CD4-positive, alpha-beta T cell (primary cell): ENCODE data around the gene C15orf61. TPM values are rescaled to one million over a fixed set of nuclear protein-coding genes. Genes with fewer than 3 reads are reported as not detected.

Experiments
- ATAC-seq: fragments of 200-7000 bp; cut with Tn5 transposase; one replicate; pipeline ENCODE4 v1.10.0; 2022; ENCODE audit warnings: mild to moderate bottlenecking; ENCODE audit not compliant: poor library complexity
- CTCF ChIA-PET: fragments of 350-600 bp; sonication (Branson Sonifier 250); formaldehyde crosslinking; loops from one replicate; lab custom pipeline; 2021; ENCODE audit warnings: antibody characterized with exemption, inconsistent platforms; lab: Charles Lee
- POLR2A ChIA-PET: fragments of 350-600 bp; sonication (Branson Sonifier 250); formaldehyde crosslinking; loops from one replicate; lab custom pipeline; 2021; ENCODE audit warnings: antibody characterized with exemption, inconsistent platforms; lab: Charles Lee
- DNase-seq, 14 experiments: peaks; one replicate each; pipeline ENCODE4 v3.0.0-alpha.2; 2013 to 2020; ENCODE audit warnings: mixed read lengths in 2 of 14
- H3K27ac ChIP-seq, 2 donors: one replicate each; pipeline versions ENCODE4 v1.5.1 to v1.7.0; 2013; ENCODE audit warnings: low read length in 2 of 2, low read depth in 1 of 2, mild to moderate bottlenecking in 1 of 2
- H3K27me3 ChIP-seq, 2 experiments: 1 replicate in 1 of 2; 2 replicates in 1 of 2; pipeline versions ENCODE4 v1.6.1 to v1.7.0; 2013; ENCODE audit warnings: low read length in 2 of 2, control low read depth in 1 of 2, mild to moderate bottlenecking in 1 of 2, moderate library complexity in 1 of 2; ENCODE audit not compliant: insufficient read depth in 2 of 2, control insufficient read depth in 1 of 2
- H3K36me3 ChIP-seq: one replicate; pipeline ENCODE4 v1.6.1; 2013; ENCODE audit warnings: low read length, control low read depth; ENCODE audit not compliant: insufficient read depth
- H3K4me1 ChIP-seq: one replicate; pipeline ENCODE4 v1.6.1; 2013; ENCODE audit warnings: low read length, control low read depth; ENCODE audit not compliant: insufficient read depth
- H3K4me3 ChIP-seq: one replicate; pipeline ENCODE4 v1.5.1; 2013; ENCODE audit warnings: mild to moderate bottlenecking, low read length, moderate library complexity
- H3K9me3 ChIP-seq, 2 experiments: 1 replicate in 1 of 2; 2 replicates in 1 of 2; pipeline versions ENCODE4 v1.6.1 to v1.7.0; 2013; ENCODE audit warnings: low read length in 2 of 2, mild to moderate bottlenecking in 2 of 2, control low read depth in 1 of 2, moderate library complexity in 1 of 2; ENCODE audit not compliant: control insufficient read depth in 1 of 2, insufficient read depth in 1 of 2
- H3K27ac Mint-ChIP-seq: one replicate; pipeline ENCODE4 v1.8.0; 2020; ENCODE audit warnings: mixed read lengths
- H3K27me3 Mint-ChIP-seq: one replicate; pipeline ENCODE4 v1.8.0; 2021; ENCODE audit warnings: mixed read lengths
- H3K36me3 Mint-ChIP-seq: one replicate; pipeline ENCODE4 v1.8.0; 2021; ENCODE audit warnings: low read depth, mixed read lengths
- H3K4me1 Mint-ChIP-seq: one replicate; pipeline ENCODE4 v1.8.0; 2021; ENCODE audit warnings: low read depth, mixed read lengths
- H3K4me3 Mint-ChIP-seq: one replicate; pipeline ENCODE4 v1.8.0; 2020; ENCODE audit warnings: mild to moderate bottlenecking, mixed read lengths
- H3K9me3 Mint-ChIP-seq: one replicate; pipeline ENCODE4 v1.8.0; 2020; ENCODE audit warnings: mixed read lengths
- intact Hi-C, 2 experiments: fragments of 100-400 bp; cut with DNase I in 1 of 2; cut with micrococcal nuclease in 1 of 2; formaldehyde crosslinking; loops; one replicate each; pipeline versions ENCODE4 v1.15.1 to v1.9.0; 2023 to 2025; cut with DNase I, micrococcal nuclease
- total RNA-seq, 174 experiments: library from RNA in 2 of 174; stranded (reverse) in 2 of 174; gene quantifications; one replicate each; pipeline ENCODE4 v1.2.3 and lab custom pipeline; 2021 to 2026
- TF ChIP-seq, protein P1 (sequence below): fragments of 200-600 bp; IDR thresholded peaks from one replicate; pipeline ENCODE4 v1.8.0; 2022; ENCODE audit warnings: antibody characterized with exemption, mild to moderate bottlenecking

Gene C15orf61
- total RNA-seq, 2 experiments from 2014 or later: 11.3 to 12.0 TPM

DNA sequence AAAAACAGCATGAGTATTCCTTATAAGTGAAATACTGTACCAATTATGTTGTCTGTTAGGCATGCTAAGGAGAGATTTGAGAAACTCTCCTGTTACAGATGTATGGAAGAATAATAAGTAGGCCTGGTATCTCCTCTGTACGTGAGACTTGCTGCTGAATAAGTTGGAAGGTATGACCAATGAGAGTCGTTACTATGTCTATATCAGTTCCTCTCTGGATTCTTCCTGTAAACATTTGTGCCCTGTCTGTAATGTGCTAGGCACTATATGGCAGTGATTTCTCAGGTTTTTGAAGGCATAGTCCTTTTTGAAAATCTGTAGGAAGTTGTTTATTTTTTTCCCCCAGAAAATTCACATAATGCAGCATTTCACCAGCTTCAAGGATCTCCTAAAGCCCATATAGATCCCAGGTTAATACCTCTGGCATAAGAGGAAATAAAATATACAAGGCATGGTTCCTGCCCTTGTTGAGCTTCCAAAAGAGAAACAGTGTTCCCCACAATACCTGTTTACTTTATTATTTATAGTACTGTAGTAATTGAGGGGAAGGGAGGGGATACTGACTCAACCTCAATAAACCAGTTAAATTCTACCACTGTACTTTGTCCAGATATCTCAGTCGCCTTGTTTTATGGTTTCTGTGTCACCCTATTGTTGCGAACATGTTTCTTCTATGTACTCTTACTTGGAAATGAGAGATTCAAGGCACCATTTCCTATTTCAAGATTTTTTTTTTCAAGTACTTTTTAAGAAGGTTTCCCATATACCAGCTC, 50.1 kb downstream of the C15orf61 start:
- Mint-ChIP-seq H3K27ac (no peak overlapping the region), H3K9me3 (no peaks in the 10 kb centered on the region), H3K27me3 (no peaks in the 10 kb centered on the region), H3K4me1 (peaks cover 4% of the 10 kb centered on the region), H3K4me3 (no peak overlapping the region), H3K36me3 (peaks cover 31% of the 10 kb centered on the region)
- ATAC-seq (no peak), DNase-seq (no peak)
- Histone ChIP-seq H3K4me3 (no peak overlapping the region), H3K27me3 (no peaks in the 10 kb centered on the region), H3K27ac (no peak overlapping the region), H3K36me3 (peaks cover 8% of the 10 kb centered on the region), H3K9me3 (no peaks in the 10 kb centered on the region), H3K4me1 (no peaks in the 10 kb centered on the region)
- ChIA-PET CTCF (no interaction called here), POLR2A (no interaction called here)
- TF ChIP-seq, protein P1, sequence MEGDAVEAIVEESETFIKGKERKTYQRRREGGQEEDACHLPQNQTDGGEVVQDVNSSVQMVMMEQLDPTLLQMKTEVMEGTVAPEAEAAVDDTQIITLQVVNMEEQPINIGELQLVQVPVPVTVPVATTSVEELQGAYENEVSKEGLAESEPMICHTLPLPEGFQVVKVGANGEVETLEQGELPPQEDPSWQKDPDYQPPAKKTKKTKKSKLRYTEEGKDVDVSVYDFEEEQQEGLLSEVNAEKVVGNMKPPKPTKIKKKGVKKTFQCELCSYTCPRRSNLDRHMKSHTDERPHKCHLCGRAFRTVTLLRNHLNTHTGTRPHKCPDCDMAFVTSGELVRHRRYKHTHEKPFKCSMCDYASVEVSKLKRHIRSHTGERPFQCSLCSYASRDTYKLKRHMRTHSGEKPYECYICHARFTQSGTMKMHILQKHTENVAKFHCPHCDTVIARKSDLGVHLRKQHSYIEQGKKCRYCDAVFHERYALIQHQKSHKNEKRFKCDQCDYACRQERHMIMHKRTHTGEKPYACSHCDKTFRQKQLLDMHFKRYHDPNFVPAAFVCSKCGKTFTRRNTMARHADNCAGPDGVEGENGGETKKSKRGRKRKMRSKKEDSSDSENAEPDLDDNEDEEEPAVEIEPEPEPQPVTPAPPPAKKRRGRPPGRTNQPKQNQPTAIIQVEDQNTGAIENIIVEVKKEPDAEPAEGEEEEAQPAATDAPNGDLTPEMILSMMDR: no peak
- intact Hi-C loops: no loop called here

DNA sequence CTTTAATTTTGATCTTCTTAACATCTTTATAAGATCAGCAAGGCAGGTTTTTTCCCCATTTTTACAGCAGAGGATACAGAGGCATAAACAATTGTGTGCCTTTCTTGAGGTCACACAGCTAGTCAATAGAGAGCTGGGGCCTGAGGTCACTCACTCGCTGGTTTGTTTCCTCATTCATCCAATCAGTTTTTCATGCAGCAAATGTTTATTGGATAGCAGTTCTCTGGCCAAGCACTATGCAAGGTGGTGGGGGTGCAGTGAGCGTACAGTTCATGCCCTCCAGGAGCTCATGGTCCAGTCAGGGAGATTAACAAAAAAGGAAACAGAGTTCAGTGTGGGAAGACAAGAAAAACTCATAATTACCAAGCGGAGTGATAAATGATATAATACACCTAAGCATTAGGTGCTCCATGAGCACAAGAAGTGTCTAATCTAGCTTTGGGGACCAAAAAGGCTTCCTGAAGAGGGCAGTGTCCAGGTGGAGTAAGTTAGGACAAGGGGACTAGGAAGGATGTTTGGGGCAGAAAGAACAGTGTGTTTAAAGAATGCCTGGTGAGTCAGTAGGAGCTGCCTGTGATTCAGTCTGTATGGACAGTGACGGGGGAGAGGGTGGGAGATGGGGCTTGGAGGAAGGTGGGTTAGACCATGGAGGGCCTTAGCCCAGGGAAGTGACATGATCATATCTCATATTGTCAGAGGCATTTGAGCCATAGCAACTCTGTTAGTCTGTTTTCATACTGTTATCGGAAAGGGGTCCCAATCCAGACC, 50.9 kb downstream of the C15orf61 start:
- no peak for ATAC-seq
- no peak for DNase-seq
- Mint-ChIP-seq H3K36me3 (peaks cover 31% of the 10 kb centered on the region), H3K4me3 (no peak overlapping the region), H3K4me1 (peaks cover 4% of the 10 kb centered on the region), H3K9me3 (no peaks in the 10 kb centered on the region), H3K27me3 (no peaks in the 10 kb centered on the region), H3K27ac (no peak overlapping the region)
- TF ChIP-seq, protein P1: no peak
- H3K9me3 ChIP-seq: no peaks in the 10 kb centered on the region
- ChIA-PET POLR2A (no interaction called here), CTCF (no interaction called here)
- intact Hi-C loops: no loop called here
- no peaks in the 10 kb centered on the region for H3K4me1 ChIP-seq
- H3K27ac ChIP-seq: no peak overlapping the region
- H3K4me3 ChIP-seq: no peak overlapping the region
- H3K27me3 ChIP-seq: no peaks in the 10 kb centered on the region
- peaks cover 8% of the 10 kb centered on the region for H3K36me3 ChIP-seq

DNA sequence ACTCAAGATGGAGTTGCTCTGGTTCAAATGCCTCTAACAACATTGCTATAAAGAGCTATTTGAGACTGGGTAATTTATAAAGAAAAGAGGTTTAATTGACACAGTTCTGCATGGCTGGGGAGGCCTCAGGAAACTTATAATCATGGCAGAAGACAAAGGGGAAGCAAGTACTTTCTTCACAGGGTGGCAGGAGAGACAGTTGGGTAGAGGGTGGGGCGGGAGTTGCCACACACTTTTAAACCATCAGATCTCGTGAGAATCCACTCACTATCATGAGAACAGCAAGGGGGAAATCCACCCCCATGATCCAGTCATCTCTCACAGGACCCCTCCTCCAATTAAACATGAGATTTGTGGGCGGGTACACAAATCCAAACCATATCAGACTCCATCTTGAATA, 52.3 kb downstream of the C15orf61 start:
- Mint-ChIP-seq H3K9me3 (no peaks in the 10 kb centered on the region), H3K4me1 (no peaks in the 10 kb centered on the region), H3K27me3 (no peaks in the 10 kb centered on the region), H3K36me3 (peaks cover 29% of the 10 kb centered on the region), H3K4me3 (no peak overlapping the region), H3K27ac (no peak overlapping the region)
- no peaks in the 10 kb centered on the region for H3K4me1 ChIP-seq
- H3K27me3 ChIP-seq: no peaks in the 10 kb centered on the region
- H3K27ac ChIP-seq: no peak overlapping the region
- no peak overlapping the region for H3K4me3 ChIP-seq
- H3K9me3 ChIP-seq: no peaks in the 10 kb centered on the region
- CTCF ChIA-PET: no interaction called here
- ATAC-seq (no peak), DNase-seq (no peak)
- POLR2A ChIA-PET: no interaction called here
- intact Hi-C loops: no loop called here
- peaks cover 13% of the 10 kb centered on the region for H3K36me3 ChIP-seq
- TF ChIP-seq, protein P1: no peak
